Measurements from ENCODE around the gene METTL27. TPM values are rescaled to one million over a fixed set of nuclear protein-coding genes. Genes with fewer than 3 reads are reported as not detected.

Gene METTL27
- total and polyA plus RNA-seq, 9 of the 15 experiments (the other 6 are each of a cell fraction or from before 2014, with no cell fraction given): 0.08 to 0.82 (median 0.33) TPM; not detected in 4

- peak; percentile 89 for ATAC-seq
- DNase-seq (ENCODE audit: extremely low read depth in 1 of 4, low spot score in 3 of 4): peak; percentile 61 to 84 (median 72)
- H4K20me1 ChIP-seq (replicated peaks; ENCODE audit: control insufficient read depth, insufficient read depth, low read length): peaks cover 4% of the 10 kb centered on the region; the same call in 1 of the 2 replicates
- H3K79me2 ChIP-seq (ENCODE audit: control insufficient read depth, insufficient read depth, low read length): no peaks in the 10 kb centered on the region
- no peak overlapping the region for H3K9ac ChIP-seq (ENCODE audit: insufficient read depth in 1 of 2, low read depth in 2 of 2, low read length in 2 of 2)
- peaks cover 3% of the 10 kb centered on the region for H3K9me1 ChIP-seq (ENCODE audit: control insufficient read depth, insufficient read depth, low read length)
- in situ Hi-C loops (cut with MboI) (loop anchor here (5.0 kb wide), 1 partner anchor 244 kb away; no protein-coding TSS in a partner anchor), intact Hi-C loops (cut with micrococcal nuclease) (loop anchor here (5.0 kb wide), 1 partner anchor 239 kb away; no protein-coding TSS in a partner anchor)
- peak overlapping the region; percentile 16; the same call in 1 of the 2 replicates for H3K4me2 ChIP-seq (ENCODE audit: insufficient read depth, low read length)
- no TSS peak for BruUV-seq (replicated peaks)
- ChIA-PET POLR2A (interaction anchor here (0.8 to 1.0 kb wide), 2 partner anchors 42 to 130 kb away, joined by 3 to 5 read pairs; no protein-coding TSS in a partner anchor), CTCF (ENCODE audit: low intra/inter-chr PET ratio) (interaction anchor here (0.6 kb wide), 1 partner anchor 226 kb away, joined by 3 read pairs; no protein-coding TSS in a partner anchor)
- H3K4me3 ChIP-seq: no peak overlapping the region
- H3K27me3 ChIP-seq (ENCODE audit: control insufficient read depth in 2 of 2, insufficient read depth in 2 of 2, low read length in 2 of 2): peaks cover 0 to 7% of the 10 kb centered on the region in 2 experiments; a peak in 2 of 5 replicates
- H3K4me1 ChIP-seq (replicated peaks in 1 of 2; ENCODE audit: control insufficient read depth in 2 of 2, insufficient read depth in 2 of 2, low read length in 2 of 2): peaks cover 32 to 38% of the 10 kb centered on the region in 2 experiments
- WGBS (ENCODE audit: insufficient coverage, low coverage, missing lambda C conversion rate): 2% methylated on average over 7 of the region's 8 CpGs
- H3K27ac ChIP-seq (ENCODE audit: extremely low read depth, low read depth, low read length): peak overlapping the region; percentile 28; the same call in 1 of the 3 replicates
- peak; percentile 93 for FAIRE-seq
- no peaks in the 10 kb centered on the region for H3K9me3 ChIP-seq (replicated peaks; ENCODE audit: control insufficient read depth, insufficient read depth, low read depth, low read length)
- no peaks in the 10 kb centered on the region for H3K36me3 ChIP-seq (ENCODE audit: control insufficient read depth, insufficient read depth, low read length)
- no peak overlapping the region for H2AFZ ChIP-seq (ENCODE audit: low read depth, low read length)
- TF ChIP-seq HCFC1 (IDR thresholded peaks at IDR 0.05; ENCODE audit: low read depth, low read length): no peak
- TF ChIP-seq ZNF282 (CRISPR knock-in tag; IDR thresholded peaks at IDR 0.05): no peak
- TF ChIP-seq ZHX1 (conservative IDR thresholded peaks at IDR 0.05; ENCODE audit: low read length): no peak
- TF ChIP-seq ZBTB17 (CRISPR knock-in tag; IDR thresholded peaks at IDR 0.05): no peak
- TF ChIP-seq RCOR1 (IDR thresholded peaks at IDR 0.05; ENCODE audit: borderline replicate concordance in 1 of 2, low read depth in 2 of 2, low read length in 2 of 2): peak in 1 of 2 experiments; percentile 95; a peak in 3 of 4 replicates
- no peak for TF ChIP-seq SMAD3 (CRISPR knock-in tag; conservative IDR thresholded peaks at IDR 0.05)
- TF ChIP-seq SIX5 (IDR thresholded peaks at IDR 0.05; ENCODE audit: borderline replicate concordance in 1 of 2, insufficient read depth in 1 of 2, low read depth in 1 of 2, low read length in 2 of 2): no peak
- 0 out of 2 replicates have a peak, but pooled peaks have one; percentile 27 for TF ChIP-seq VEZF1 (CRISPR knock-in tag; IDR thresholded peaks at IDR 0.05)
- no peak for TF ChIP-seq TCF7L2 (IDR thresholded peaks at IDR 0.05; ENCODE audit: low read depth, low read length)
- no peak for TF ChIP-seq MEF2A (IDR thresholded peaks at IDR 0.05; ENCODE audit: control insufficient read depth, low read depth, low read length)
- TF ChIP-seq EZH2 (IDR thresholded peaks at IDR 0.05; ENCODE audit: borderline replicate concordance, low read depth, low read length): no peak
- TF ChIP-seq ZNF12 (CRISPR knock-in tag; IDR thresholded peaks at IDR 0.05): peak; percentile 61
- no peak for TF ChIP-seq ZNF174 (CRISPR knock-in tag; IDR thresholded peaks at IDR 0.05)
- no peak for TF ChIP-seq SAFB (IDR thresholded peaks at IDR 0.05; ENCODE audit: borderline replicate concordance, low read depth, low read length)
These were observed 9.4 kb upstream of the METTL27 start for GRCh38 chr7:73851410-73852338.
